T-cell (primary cell): ENCODE data around the gene GABRB3. TPM values are rescaled to one million over a fixed set of nuclear protein-coding genes. Genes with fewer than 3 reads are reported as not detected.

Experiments used
- ATAC-seq, 4 experiments: fragments of 200-7000 bp in 3 of 4; fragments of 150-1000 bp in 1 of 4; cut with Tn5 transposase; replicated peaks in 1 of 4; 1 replicate in 3 of 4; 2 replicates in 1 of 4; pipeline ENCODE4 v1.10.0; 2021; ENCODE audit warnings: moderate library complexity in 3 of 4, mild to moderate bottlenecking in 2 of 4, moderate number of reproducible peaks in 1 of 4
- CTCF ChIA-PET, 2 donors: fragments of 300-600 bp; sonication (Branson Sonifier 250); formaldehyde crosslinking; loops; one replicate each; lab custom pipeline; 2022; ENCODE audit warnings: antibody characterized with exemption in 2 of 2; lab: Charles Lee
- POLR2A ChIA-PET, 2 donors: fragments of 300-600 bp; sonication (Branson Sonifier 250); formaldehyde crosslinking; loops; one replicate each; lab custom pipeline; 2022; ENCODE audit warnings: antibody characterized with exemption in 2 of 2; lab: Charles Lee
- DNase-seq, 35 experiments: peaks; one replicate each; pipeline versions ENCODE4 v3.0.0 to v3.0.0-alpha.2; 2013 to 2023
- H3K27ac ChIP-seq: one replicate; pipeline ENCODE4 v1.5.1; 2013; ENCODE audit warnings: low read length
- H3K27me3 ChIP-seq, 2 experiments: replicated peaks in 1 of 2; 1 replicate in 1 of 2; 2 replicates in 1 of 2; pipeline versions ENCODE4 v1.6.1 to v1.7.0; 2013; ENCODE audit warnings: low read length in 1 of 2, mixed read lengths in 1 of 2; ENCODE audit not compliant: control insufficient read depth in 2 of 2, insufficient read depth in 2 of 2; ENCODE audit errors: extremely low read depth in 1 of 2
- H3K36me3 ChIP-seq, 2 donors: 1 replicate in 1 of 2; 2 replicates in 1 of 2; pipeline versions ENCODE4 v1.6.1 to v1.7.0; 2013; ENCODE audit warnings: low read length in 1 of 2; ENCODE audit not compliant: control insufficient read depth in 2 of 2, insufficient read depth in 1 of 2; ENCODE audit errors: extremely low read depth in 1 of 2
- H3K4me1 ChIP-seq, 2 experiments: 1 replicate in 1 of 2; 2 replicates in 1 of 2; pipeline versions ENCODE4 v1.6.1 to v1.7.0; 2013; ENCODE audit warnings: low read length in 2 of 2, mixed read lengths in 1 of 2; ENCODE audit not compliant: insufficient read depth in 2 of 2, control insufficient read depth in 1 of 2; ENCODE audit errors: extremely low read depth in 1 of 2
- H3K4me3 ChIP-seq, 2 donors: 1 replicate in 1 of 2; 2 replicates in 1 of 2; pipeline versions ENCODE4 v1.5.1 to v1.7.0; 2013; ENCODE audit warnings: mild to moderate bottlenecking in 2 of 2, low read length in 1 of 2, moderate library complexity in 1 of 2; ENCODE audit not compliant: control insufficient read depth in 1 of 2; ENCODE audit errors: extremely low read depth in 1 of 2
- H3K9me3 ChIP-seq: 2 replicates; pipeline ENCODE4 v1.7.0; 2013
- H3K27ac Mint-ChIP-seq, 2 donors: one replicate each; pipeline ENCODE4 v1.8.0; 2020 to 2021; ENCODE audit warnings: mild to moderate bottlenecking in 2 of 2, mixed read lengths in 2 of 2
- H3K27me3 Mint-ChIP-seq, 2 donors: one replicate each; pipeline ENCODE4 v1.8.0; 2021 to 2022; ENCODE audit warnings: mixed read lengths in 2 of 2
- H3K36me3 Mint-ChIP-seq: one replicate; pipeline ENCODE4 v1.8.0; 2021; ENCODE audit warnings: mixed read lengths
- H3K4me1 Mint-ChIP-seq, 3 donors: one replicate each; pipeline ENCODE4 v1.8.0; 2020 to 2022; ENCODE audit warnings: mixed read lengths in 3 of 3, mild to moderate bottlenecking in 1 of 3
- H3K4me3 Mint-ChIP-seq, 3 donors: one replicate each; pipeline ENCODE4 v1.8.0; 2020 to 2022; ENCODE audit warnings: mild to moderate bottlenecking in 3 of 3, mixed read lengths in 3 of 3, moderate library complexity in 3 of 3
- H3K9me3 Mint-ChIP-seq, 3 donors: one replicate each; pipeline ENCODE4 v1.8.0; 2020 to 2022; ENCODE audit warnings: mixed read lengths in 3 of 3
- WGBS: methylation state at CpG from one replicate; pipeline ENCODE4 v1.1.5; 2013; ENCODE audit warnings: missing lambda C conversion rate; ENCODE audit not compliant: insufficient coverage; 5-methylcytosine and 5-hydroxymethylcytosine counted together
- total RNA-seq, 35 experiments: library from RNA in 6 of 35; stranded (reverse) in 6 of 35; fragments of 120-200 nt in 1 of 35; gene quantifications; one replicate each; pipeline versions ENCODE4 v1.2.1 to v1.2.4 and lab custom pipeline; 2013 to 2026

GABRB3 gene
- total RNA-seq, 5 donors from 2014 or later (not counting 1 experiment from before 2014, with no cell fraction given), result 0.23 to 0.76 (median 0.54) TPM; not detected in 2

DNA sequence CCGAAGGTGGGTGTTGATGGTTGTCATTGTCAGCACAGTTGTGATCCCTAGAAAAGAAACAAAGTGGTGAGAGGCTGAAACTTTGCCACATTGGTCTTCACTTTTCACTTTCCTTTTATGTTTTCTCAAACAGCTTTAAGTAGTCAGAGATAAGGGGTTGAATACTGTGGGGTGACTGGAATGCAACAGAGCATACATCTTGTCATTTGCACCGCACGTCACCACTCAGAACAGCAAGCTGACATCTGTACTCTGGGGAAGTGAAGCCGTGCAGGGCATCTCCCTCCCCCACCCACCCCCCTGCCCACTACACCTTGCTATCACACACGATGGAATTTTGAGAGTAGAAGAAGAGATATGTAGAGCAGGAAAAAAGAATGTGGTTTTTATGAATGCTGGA lies 211.7 kb downstream of the GABRB3 start:
- no peak overlapping the region for H3K27ac Mint-ChIP-seq
- ATAC-seq (no peak), DNase-seq (no peak)
- no peaks in the 10 kb centered on the region for H3K36me3 ChIP-seq
- no peaks in the 10 kb centered on the region for H3K9me3 ChIP-seq
- no peak overlapping the region for H3K4me3 Mint-ChIP-seq
- H3K4me1 ChIP-seq, result no peaks in the 10 kb centered on the region
- H3K27me3 ChIP-seq, result no peaks in the 10 kb centered on the region
- ChIA-PET CTCF (no interaction called here), POLR2A (no interaction called here)
- H3K4me3 ChIP-seq, result no peak overlapping the region
- no peaks in the 10 kb centered on the region for H3K36me3 Mint-ChIP-seq
- no peak overlapping the region for H3K27ac ChIP-seq
- WGBS, result 100% methylated on average over 1 of the region's 5 CpGs
- H3K27me3 Mint-ChIP-seq, result no peaks in the 10 kb centered on the region
- H3K4me1 Mint-ChIP-seq, result no peaks in the 10 kb centered on the region
- H3K9me3 Mint-ChIP-seq, result peaks cover 5 to 24% (median 6%) of the 10 kb centered on the region in 3 donors

DNA sequence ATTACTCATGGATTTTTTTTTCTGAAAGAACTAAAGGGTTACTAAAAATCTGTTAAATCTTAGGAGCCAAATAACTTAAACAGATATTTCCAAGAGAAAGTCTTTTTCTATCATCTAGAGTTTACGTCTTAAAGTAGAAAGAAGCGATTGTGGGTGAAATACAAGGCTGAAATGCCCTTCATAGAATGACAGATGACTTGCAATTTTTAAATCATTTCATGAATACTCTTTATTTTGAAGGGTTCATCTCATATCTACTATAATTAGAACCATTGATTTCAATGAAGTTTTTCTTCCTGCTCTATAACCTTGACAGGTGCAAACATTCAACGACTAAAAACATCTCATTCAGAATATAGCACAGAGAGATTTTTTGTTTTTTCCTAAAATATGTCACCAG lies 217.0 kb downstream of the GABRB3 start:
- Histone ChIP-seq H3K4me3 (no peak overlapping the region), H3K27me3 (no peaks in the 10 kb centered on the region), H3K27ac (no peak overlapping the region), H3K36me3 (no peaks in the 10 kb centered on the region), H3K9me3 (no peaks in the 10 kb centered on the region), H3K4me1 (no peaks in the 10 kb centered on the region)
- ATAC-seq (no peak), DNase-seq (no peak)
- POLR2A ChIA-PET, result no interaction called here
- CTCF ChIA-PET, result no interaction called here
- no peaks in the 10 kb centered on the region for H3K36me3 Mint-ChIP-seq
- no peak overlapping the region for H3K4me3 Mint-ChIP-seq
- H3K4me1 Mint-ChIP-seq, result no peaks in the 10 kb centered on the region
- no peaks in the 10 kb centered on the region for H3K27me3 Mint-ChIP-seq
- no peak overlapping the region for H3K27ac Mint-ChIP-seq
- 100% methylated on average over 1 of the region's 3 CpGs for WGBS
- peaks cover 7 to 20% (median 8%) of the 10 kb centered on the region in 3 donors for H3K9me3 Mint-ChIP-seq

DNA sequence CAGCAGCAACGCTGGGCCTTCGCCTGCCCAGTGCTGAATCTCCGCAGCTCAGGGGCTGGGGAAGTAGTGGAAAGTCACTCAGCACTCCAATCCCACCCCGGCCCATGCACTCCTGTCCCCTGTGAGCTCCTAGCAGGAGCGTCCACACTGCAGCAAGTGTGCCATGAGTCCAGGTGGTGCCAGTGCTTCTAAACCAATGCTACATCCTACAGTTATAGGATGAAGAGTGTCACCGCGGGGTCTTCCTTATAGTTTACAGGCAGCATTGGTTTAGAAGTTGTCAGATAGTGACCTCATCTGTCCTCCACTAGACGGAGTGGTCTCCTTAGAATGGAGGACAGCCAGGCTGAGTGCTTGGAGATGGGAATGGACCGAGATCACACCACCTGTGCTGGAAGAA lies 221.4 kb downstream of the GABRB3 start:
- 63% methylated on average over 2 of the region's 9 CpGs for WGBS

DNA sequence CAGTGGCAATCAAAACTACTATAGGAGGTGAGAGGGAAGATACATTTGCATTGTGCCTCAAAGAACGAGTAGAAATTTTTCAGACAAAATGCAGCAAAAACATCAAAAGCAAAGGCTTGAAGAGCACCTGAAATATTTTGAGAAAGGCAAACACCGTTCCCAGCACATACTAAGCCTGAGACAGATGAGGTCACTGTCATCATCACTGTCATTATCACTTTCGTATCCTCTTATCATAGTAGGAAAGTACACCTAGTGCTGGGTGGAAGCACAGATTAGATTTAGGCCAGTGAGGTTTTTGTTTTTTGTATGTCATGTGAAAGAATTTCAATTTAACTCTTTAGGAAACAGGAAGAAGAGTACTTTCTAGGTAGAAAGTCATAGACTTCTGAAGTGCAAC lies 222.0 kb downstream of the GABRB3 start:
- Mint-ChIP-seq H3K9me3 (peaks cover 10 to 17% (median 13%) of the 10 kb centered on the region in 3 donors), H3K27me3 (no peaks in the 10 kb centered on the region), H3K4me1 (no peaks in the 10 kb centered on the region), H3K27ac (no peak overlapping the region), H3K4me3 (no peak overlapping the region), H3K36me3 (no peaks in the 10 kb centered on the region)
- Histone ChIP-seq H3K36me3 (no peaks in the 10 kb centered on the region), H3K27ac (no peak overlapping the region), H3K9me3 (no peaks in the 10 kb centered on the region), H3K4me3 (no peak overlapping the region), H3K4me1 (no peaks in the 10 kb centered on the region), H3K27me3 (no peaks in the 10 kb centered on the region)
- ChIA-PET CTCF (no interaction called here), POLR2A (no interaction called here)
- no peak for ATAC-seq
- WGBS, result 71% methylated on average over 1 of the region's 3 CpGs
- no peak for DNase-seq

More for the DNA sequence above, 221.4 kb downstream of the GABRB3 start:
- CTCF ChIA-PET, result no interaction called here
- POLR2A ChIA-PET, result no interaction called here
- no peak for ATAC-seq
- H3K4me1 Mint-ChIP-seq, result no peaks in the 10 kb centered on the region
- no peaks in the 10 kb centered on the region for H3K36me3 Mint-ChIP-seq
- Histone ChIP-seq H3K4me1 (no peaks in the 10 kb centered on the region), H3K27ac (no peak overlapping the region), H3K36me3 (no peaks in the 10 kb centered on the region), H3K9me3 (no peaks in the 10 kb centered on the region), H3K27me3 (no peaks in the 10 kb centered on the region), H3K4me3 (no peak overlapping the region)
- peaks cover 10 to 20% (median 15%) of the 10 kb centered on the region in 3 donors for H3K9me3 Mint-ChIP-seq
- DNase-seq, result no peak
- H3K27ac Mint-ChIP-seq, result no peak overlapping the region
- no peak overlapping the region for H3K4me3 Mint-ChIP-seq
- H3K27me3 Mint-ChIP-seq, result no peaks in the 10 kb centered on the region

DNA sequence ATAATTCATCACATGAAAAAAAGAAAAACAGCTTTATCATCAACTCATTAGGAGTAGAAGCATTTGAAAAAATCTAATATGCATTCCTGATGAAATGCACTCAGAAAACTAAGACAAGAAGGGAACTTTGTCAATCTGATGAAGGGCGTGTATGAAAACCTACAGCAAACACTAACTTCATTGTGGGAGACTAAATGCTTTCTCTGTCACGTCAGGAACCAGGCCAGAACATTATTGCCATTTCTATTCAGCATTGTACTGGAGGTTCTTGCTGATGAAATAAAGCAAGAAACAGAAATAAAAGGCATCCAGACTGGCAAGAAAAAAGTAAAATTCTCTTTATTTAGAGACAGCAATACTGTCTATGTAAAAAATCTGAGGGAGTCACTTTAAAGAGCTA lies 235.2 kb downstream of the GABRB3 start:
- Mint-ChIP-seq H3K27ac (no peak overlapping the region), H3K4me1 (no peaks in the 10 kb centered on the region), H3K27me3 (no peaks in the 10 kb centered on the region), H3K9me3 (peaks cover 14 to 40% (median 20%) of the 10 kb centered on the region in 3 donors), H3K4me3 (no peak overlapping the region), H3K36me3 (no peaks in the 10 kb centered on the region)
- WGBS, result 100% methylated on average over 1 of the region's 2 CpGs
- Histone ChIP-seq H3K4me1 (no peaks in the 10 kb centered on the region), H3K9me3 (no peaks in the 10 kb centered on the region), H3K27ac (no peak overlapping the region), H3K4me3 (no peak overlapping the region), H3K27me3 (no peaks in the 10 kb centered on the region), H3K36me3 (no peaks in the 10 kb centered on the region)
- ChIA-PET CTCF (no interaction called here), POLR2A (no interaction called here)
- no peak for ATAC-seq
- no peak for DNase-seq

DNA sequence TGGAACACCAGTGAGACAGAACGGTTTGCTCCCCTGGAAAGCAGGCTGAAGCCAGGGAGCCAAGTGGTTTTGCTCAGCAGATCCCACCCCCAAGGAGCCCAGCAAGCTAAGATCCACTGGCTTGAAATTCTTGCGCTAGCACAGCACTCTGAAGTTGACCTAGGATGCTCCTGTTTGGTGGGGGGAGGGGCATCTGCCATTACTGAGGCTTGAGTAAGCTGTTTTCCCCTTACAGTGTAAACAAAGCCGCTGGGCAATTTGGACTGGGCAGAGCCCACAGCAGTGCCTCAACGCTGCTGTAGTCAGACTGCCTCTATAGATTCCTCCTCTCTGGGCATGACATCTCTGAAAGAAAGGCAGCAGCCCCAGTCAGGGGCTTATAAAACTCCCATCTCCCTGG lies 241.4 kb downstream of the GABRB3 start:
- H3K4me3 Mint-ChIP-seq, result no peak overlapping the region
- WGBS, result 78% methylated on average over 3 of the region's 4 CpGs

DNA sequence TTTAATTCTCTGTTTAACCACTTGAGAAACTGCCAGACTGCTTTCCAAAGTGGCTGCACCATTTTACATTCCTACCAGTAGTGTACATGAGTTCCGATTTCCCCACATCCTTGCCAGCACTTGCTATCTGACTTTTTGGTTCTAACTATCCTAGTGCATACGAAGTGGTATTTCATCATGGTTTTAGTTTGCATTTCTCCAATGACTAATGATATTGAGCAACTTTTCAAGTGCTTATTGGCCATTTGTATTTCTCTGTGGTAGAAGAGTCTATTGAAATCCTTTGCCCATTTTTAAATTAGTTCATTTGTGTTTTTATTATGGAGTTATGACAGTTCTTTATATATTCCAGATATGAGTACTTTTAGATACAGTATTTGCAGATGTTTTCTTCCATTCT lies 247.8 kb downstream of the GABRB3 start:
- ATAC-seq, result no peak
- Histone ChIP-seq H3K4me1 (no peaks in the 10 kb centered on the region), H3K27me3 (no peaks in the 10 kb centered on the region), H3K9me3 (no peaks in the 10 kb centered on the region), H3K27ac (no peak overlapping the region), H3K4me3 (no peak overlapping the region), H3K36me3 (no peaks in the 10 kb centered on the region)
- no peak for DNase-seq
- Mint-ChIP-seq H3K36me3 (no peaks in the 10 kb centered on the region), H3K4me3 (no peak overlapping the region), H3K27ac (no peak overlapping the region), H3K9me3 (peaks cover 13 to 15% (median 14%) of the 10 kb centered on the region in 3 donors), H3K4me1 (no peaks in the 10 kb centered on the region), H3K27me3 (no peaks in the 10 kb centered on the region)
- CTCF ChIA-PET, result no interaction called here
- POLR2A ChIA-PET, result no interaction called here
- WGBS, result no CpG with 5 or more reads among the region's 2 CpGs

More for the DNA sequence above, 241.4 kb downstream of the GABRB3 start:
- no peaks in the 10 kb centered on the region for H3K36me3 ChIP-seq
- no peak for DNase-seq
- H3K27ac ChIP-seq, result no peak overlapping the region
- no peaks in the 10 kb centered on the region for H3K27me3 ChIP-seq
- Mint-ChIP-seq H3K4me1 (no peaks in the 10 kb centered on the region), H3K27me3 (no peaks in the 10 kb centered on the region), H3K9me3 (peaks cover 20 to 28% (median 28%) of the 10 kb centered on the region in 3 donors), H3K36me3 (no peaks in the 10 kb centered on the region), H3K27ac (no peak overlapping the region)
- no peaks in the 10 kb centered on the region for H3K4me1 ChIP-seq
- H3K9me3 ChIP-seq, result no peaks in the 10 kb centered on the region
- no peak overlapping the region for H3K4me3 ChIP-seq
- ChIA-PET POLR2A (no interaction called here), CTCF (no interaction called here)
- ATAC-seq, result no peak
